22Rv1 (cell line): Measurements from ENCODE around the gene TNFRSF1B.

Source experiments
- ZFX ChIP-seq: fragments of 450-650 bp; IDR thresholded peaks from 2 replicates; pipeline ENCODE4 v1.6.1; 2017; ENCODE audit warnings: antibody characterized with exemption, borderline replicate concordance
- TF ChIP-seq, protein P1 (sequence below): fragments of 450-650 bp; IDR thresholded peaks from 2 replicates; pipeline ENCODE4 v1.5.1; 2017; ENCODE audit warnings: mild to moderate bottlenecking

DNA sequence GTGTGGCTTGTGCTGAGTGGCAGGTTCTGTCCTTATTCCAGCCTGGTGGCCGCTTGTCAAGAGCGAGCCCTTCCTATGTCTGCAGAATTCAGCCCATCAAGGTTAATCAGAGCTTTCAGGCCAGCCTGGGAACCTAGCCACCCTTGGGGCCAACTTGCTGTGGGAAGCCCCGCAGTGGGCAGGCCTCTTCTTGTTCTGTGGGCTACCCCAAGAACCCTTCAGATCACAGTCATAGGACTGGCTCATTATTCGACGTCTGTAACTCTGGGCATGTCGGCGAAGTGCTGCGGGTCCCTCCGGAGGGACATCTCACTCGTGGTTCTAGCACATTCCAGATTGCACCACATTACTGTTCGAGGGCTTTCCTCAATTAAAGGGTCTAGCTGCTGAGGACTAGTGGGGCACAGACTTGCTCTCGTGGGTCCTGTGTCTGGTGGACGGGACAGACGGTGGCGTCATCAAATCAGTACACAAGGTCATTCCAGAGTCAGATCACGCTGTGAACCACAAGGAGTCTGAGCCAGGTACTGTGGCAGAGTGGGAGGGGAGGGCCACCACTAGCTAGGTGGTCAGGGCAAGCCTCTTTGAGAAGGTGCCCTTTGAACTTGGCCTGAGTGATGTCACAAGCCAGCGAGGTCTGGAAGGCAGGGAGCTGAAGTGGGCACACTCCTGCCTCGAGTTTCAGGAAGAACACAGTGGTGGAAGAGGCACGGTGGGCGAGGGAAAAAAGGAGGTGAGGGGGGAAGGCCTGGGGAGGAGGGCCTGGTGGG lies 20.3 kb upstream of the TNFRSF1B start:
- TF ChIP-seq, protein P1, sequence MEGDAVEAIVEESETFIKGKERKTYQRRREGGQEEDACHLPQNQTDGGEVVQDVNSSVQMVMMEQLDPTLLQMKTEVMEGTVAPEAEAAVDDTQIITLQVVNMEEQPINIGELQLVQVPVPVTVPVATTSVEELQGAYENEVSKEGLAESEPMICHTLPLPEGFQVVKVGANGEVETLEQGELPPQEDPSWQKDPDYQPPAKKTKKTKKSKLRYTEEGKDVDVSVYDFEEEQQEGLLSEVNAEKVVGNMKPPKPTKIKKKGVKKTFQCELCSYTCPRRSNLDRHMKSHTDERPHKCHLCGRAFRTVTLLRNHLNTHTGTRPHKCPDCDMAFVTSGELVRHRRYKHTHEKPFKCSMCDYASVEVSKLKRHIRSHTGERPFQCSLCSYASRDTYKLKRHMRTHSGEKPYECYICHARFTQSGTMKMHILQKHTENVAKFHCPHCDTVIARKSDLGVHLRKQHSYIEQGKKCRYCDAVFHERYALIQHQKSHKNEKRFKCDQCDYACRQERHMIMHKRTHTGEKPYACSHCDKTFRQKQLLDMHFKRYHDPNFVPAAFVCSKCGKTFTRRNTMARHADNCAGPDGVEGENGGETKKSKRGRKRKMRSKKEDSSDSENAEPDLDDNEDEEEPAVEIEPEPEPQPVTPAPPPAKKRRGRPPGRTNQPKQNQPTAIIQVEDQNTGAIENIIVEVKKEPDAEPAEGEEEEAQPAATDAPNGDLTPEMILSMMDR, result no peak
- no peak for TF ChIP-seq ZFX
